ENCODE results near the gene CDH4.

The CDH4 gene

DNA sequence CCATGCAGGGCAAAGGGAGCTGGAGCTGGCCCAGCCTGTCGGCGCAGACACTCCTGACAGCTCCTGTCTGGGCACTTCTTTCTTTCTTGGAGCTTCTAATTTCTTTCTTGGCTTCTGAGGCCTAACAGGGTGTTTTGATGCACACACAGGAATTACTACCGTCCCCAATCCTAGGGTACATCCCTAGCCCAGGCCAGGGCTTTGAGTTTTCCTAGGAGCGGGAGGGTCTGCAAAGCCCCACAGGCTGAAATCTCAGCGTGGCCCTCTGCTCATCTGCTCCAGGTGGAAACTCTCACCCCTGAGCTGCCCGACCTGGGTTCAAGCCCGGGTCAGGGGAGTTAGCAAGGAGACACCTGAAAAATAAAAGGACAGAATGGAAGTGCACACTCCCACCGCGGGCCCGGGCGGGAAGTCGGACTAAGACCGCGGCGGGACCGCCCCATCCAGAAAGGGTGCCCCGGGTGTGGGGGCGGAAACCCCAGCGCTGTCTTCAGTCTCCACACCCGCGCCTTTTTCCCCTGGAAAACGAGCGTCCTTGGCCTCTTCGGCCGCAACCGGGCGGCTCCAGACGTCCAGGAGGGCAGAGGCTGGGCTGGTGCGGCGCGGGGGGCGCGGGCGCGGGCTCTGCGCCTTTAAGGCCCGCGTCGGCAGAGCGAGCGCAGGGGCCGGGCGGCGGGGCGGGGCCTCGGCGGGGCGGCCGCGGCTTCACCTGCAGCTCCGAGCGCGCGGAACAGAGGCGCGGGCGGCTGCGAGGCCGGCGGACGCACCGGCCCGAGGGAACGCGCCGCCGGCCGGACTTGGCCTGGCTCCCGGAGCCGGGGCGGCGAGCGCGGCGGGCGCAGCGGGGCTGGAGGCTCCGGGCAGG lies at the start of gene CDH4:
Gene CDH4 (plus strand): TSS at position 733 of the 865 bp plus-strand sequence.
- no peak for DNase-seq

DNA sequence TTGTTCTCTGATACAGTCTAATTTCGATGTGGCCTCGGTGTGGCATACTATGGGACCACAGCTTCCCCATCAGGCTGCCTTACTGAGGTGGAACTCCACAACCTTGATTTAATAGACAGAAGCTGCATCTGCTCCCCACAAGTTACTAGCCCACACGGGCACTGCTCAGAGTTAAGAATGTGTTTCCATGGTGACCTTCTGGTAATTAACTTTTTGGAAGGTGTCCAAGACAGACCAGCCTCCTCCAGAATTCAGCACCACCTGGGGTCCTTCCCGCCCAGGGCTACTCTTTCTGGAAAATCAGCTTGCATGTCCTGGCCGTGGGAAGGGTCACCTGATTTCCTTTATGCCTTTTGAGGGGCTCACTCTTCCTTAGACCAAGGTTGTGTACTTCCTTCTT lies 48.7 kb upstream of the CDH4 start:
- no peak for DNase-seq

DNA sequence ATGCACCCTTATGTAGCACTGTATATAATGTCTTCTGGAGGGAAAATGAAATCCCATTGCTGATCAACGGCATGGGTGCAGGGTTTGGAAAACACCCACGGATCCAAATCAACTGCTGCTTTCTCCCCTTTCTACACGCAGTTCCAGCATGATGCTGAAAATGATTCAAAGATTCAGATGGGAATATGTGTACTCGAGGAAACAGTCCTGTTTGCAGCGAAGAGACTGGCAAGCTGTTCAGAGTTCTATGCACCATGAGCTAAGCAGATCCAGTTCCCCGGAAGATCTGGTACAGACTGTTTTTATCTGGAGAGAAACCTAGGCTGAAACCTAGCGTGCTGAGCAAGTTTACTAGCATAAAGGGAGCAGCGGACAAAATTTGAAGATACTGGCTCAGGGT lies 47.9 kb upstream of the CDH4 start:
- DNase-seq = no peak

DNA sequence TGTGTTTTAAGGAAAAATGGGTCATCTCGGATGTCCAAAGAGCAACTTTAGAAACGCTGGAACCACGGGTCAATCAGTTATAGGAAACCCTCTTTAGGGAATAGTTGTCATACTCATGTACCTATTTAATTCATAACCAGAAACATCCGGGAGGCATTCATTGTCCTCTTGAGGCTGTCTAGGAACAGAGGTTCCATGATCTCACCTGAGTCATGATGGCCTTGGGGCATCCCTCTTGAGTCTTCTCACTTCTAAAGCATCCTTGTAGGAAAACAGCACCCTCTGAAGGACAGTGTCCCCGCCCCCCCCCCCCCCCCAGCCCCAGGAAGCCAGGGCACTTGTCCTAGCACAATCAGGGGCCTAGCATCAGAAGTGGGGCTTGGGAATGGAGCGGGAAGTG lies 46.3 kb upstream of the CDH4 start:
- DNase-seq = no peak

DNA sequence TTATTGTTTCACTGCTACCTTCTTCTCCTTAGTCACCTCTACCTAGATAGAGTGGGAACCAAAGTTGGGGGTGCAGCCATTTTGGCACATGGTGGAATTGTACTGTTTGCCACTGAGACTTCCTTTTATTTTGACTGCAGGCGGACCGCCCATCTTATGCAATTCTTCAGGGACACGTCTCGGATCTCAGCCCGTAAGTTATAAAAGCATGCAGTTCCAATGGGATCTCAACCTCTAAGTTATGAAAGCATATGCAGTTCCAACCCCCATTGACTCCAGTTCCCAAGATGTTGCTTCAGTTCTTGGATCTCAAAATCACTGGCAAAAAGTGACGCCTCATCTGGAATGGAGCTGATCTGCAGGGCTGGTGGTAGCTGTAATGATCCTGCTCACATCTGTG lies 41.2 kb upstream of the CDH4 start:
- no peak for DNase-seq

DNA sequence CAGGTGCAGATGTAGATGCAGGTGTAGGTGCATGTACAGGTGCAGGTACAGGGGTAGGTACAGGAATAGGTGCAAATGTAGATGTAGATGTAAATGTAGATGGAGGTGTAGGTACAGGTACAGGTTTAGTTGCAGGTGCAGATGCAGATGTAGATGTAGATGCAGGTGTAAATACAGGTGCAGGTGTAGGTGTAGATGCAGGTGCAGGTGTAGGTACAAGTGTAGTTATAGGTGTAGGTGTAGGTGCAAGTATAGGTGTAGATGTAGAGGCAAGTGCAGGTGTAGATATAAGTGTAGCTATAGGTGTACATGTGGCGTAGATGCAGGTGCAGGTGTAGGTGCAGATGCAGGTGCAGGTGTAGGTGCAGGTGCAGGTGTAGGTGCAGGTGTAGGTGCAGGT lies 34.2 kb upstream of the CDH4 start:
- DNase-seq = no peak

DNA sequence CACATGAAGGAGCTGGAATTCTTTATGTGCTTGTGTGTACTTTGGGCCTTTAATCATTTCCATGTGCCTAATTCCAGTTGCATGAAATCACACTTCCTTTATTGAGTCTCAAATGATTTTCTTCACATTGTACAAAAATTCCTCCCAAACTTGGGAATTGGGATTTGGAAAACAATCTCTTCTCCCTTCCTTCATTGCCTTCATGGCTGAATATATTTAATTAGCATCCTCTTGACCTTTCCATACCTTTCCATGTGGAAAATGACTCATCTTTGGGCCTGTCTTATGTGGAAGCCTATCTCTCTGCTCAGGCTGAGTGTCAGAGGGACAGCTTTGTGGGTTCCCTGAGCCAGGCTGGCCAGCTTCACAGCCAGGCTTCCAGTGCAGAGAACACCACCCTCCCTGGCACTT lies 33.0 kb upstream of the CDH4 start:
- DNase-seq = no peak

DNA sequence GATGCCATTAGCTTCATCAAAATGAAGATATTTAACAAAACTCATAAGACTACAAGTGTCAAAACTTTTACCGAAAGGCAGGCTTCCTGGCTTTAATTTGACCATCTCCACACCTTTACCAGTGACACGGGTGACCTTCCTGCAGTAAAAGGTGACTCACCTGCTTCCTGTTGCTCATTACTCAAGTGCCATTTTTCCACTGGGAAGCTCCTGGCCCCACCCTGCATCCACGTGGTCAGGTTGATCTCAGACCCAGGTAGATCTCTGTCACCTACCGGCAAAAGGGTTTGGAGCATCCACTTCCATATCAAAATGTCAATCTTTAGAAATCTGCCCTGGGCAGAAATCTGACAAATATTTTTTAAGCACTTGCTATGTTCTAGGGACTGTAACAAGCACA lies 31.9 kb upstream of the CDH4 start:
- no peak for DNase-seq

DNA sequence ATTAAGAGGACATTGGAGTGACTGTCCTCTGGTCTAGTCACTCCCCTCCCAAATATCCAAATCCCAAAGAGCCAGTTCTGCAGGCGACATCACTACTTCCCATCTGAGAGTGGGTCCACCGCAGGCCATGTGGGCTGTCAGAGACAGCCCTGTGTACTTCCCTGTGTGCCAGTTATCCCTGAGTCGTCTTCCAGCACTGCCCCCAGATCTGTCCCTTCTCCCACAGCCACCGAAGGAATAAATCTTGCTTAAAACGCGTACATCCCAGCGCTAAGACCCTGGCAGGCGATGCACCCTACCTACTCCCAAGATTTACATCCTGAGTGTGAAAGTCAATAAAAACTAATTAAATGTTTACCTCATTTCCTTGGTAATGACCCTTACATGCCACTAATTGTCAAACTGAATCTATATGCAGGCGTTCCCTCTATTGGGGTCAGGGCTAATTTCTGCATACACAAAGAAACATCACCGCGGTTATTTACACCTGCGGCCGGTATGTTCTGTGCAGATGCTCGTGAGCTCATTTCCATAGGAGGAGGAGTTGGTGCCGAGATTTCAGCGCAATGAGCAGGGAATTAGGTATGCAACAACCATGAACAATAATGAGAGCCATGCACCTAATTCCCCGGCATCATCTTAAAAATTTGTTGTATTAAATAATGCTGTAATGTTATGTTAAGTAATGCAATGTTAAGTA lies 31.3 kb upstream of the CDH4 start:
- no peak for DNase-seq

DNA sequence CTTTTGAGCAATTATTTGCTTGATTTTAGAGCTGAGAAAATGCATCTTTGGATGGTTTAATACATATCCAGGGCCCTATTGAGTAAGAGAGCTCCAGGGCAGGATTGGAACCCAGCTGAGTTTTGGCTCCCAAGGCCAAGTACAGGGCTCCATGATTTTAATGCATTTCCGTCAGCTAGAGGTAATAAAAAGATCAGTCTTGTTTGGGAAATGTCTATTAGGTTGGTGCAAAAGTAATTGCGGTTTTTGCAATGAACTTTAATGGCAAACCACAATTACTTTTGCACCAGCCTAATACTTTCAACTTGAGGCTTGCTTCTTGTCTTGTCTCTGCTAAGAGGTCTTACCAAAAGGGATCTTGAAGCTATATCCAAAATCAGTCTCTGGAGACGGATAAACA lies 29.4 kb upstream of the CDH4 start:
- no peak for DNase-seq

DNA sequence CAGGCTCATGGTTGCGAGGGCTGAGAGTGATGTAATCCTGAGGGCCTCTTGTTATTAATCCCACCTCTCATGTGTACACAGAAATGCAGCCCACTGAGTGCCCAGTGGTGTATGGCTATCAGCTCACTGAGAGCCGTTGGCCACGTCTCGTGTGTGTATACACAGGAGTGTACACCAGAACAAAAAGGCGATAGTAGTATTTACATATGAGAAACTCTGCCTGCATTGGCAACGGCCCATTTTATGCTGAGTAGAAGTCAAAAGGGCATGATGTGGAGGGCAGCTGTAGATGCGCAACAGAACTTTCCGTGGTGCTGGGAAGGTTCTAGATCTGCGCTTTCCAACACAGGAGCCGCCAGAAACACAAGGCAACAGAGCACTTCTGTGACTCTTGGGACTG lies 28.9 kb upstream of the CDH4 start:
- no peak for DNase-seq

DNA sequence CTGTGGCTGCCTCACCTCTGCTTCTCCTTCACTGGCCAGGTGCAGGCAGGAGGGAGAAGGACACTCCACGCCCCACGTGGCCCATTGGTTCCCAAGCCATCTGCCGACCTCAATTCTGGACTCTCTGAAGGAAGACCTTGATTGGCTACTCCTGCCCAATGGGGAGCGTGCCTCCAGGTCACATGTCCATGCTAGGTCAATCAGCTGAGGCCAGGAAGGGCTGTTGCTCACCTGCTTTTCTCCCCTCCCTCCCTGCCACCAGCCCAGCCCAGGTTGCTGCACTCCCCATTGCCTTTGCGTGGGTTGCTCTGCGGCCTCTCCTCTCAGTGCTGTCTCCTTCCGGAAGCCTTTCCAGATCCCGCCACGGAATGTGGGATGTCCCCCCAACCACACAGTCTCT lies 21.9 kb upstream of the CDH4 start:
- DNase-seq = no peak

DNA sequence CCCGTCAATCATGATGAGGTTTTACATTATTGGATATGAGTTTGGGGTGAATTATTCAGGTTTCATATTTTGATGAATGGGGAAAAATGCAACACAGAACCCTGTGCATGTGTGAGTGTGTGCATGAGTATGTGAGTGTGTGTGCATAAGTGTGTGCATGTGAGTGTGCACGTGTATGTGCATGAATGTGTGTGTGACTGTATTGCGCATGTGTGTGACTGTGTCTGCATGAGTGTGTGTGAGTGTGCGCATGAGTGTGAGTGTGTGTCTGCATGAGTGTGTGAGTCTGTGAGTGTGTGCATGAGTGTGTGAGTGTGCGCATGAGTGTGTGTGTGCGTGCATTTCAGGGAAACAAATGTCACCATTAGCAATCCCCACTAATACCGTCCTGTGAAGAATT lies 18.5 kb upstream of the CDH4 start:
- DNase-seq = no peak

DNA sequence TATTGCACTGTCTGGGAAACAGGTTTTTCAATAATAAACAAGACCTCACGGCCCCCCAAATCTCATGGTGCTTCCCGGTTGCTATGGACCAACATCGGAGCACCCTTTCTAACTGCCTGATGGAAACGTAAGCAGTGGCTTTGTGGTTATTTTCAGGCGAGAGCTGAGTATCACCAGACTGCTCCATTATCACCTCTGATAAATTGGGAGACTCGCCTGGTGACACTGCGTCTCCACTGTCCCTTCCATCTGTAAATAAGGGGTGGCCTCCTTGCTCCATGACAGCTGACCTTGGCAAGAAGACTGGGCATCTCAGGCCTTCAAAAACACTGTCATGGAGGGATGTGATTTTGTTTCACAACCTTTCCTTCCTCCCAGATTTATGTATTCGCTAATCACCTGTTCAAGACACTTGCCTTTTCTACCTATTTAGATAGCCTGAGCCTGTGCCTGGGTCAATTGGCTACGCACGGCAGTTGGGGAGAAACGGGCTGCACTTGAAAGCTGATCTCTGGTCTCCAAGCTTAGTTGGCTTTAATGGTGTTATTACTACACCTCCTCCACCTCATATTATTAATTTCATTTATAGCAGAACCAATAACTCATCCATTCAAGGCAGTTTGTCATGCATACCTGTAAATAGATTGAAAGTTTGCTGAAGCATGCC lies 17.7 kb upstream of the CDH4 start:
- no peak for DNase-seq

DNA sequence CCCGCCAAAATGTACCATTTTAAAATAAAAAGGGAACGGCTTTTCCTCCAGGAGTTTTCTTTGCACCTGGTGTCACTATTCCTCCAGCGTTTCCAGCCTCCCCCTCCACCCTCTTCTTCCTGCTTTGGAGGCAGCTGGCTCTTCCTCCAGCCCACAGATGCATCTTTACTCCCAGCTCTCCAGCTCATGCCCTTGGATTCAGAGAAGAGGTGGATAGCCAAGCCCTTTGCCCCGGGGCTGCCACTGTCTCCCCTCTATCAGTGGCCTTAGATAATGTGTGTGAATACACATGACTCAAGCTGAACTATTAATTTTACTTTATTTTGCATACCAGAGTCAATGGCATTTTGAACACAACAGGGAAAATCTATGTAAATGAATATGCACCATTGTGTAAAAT lies 15.3 kb upstream of the CDH4 start:
- no peak for DNase-seq

DNA sequence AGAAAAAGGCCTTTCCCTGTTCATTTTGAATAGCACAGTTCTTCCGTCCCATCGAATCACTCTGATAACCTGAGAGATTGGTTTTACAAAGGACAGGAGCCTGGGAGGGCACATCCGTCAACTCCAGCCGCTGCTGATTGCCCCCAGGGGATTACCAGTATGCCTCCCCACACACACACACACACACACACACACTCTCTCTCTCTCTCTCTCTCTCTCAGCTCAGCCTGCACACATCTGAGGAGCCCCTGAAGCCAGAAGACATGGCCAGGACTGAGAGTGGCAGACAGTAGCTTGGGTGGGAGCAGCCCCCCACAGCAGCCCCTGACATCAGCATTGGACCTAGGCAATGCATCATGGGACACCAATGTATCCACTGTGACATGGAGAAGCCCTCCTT lies 13.2 kb upstream of the CDH4 start:
- no peak for DNase-seq

DNA sequence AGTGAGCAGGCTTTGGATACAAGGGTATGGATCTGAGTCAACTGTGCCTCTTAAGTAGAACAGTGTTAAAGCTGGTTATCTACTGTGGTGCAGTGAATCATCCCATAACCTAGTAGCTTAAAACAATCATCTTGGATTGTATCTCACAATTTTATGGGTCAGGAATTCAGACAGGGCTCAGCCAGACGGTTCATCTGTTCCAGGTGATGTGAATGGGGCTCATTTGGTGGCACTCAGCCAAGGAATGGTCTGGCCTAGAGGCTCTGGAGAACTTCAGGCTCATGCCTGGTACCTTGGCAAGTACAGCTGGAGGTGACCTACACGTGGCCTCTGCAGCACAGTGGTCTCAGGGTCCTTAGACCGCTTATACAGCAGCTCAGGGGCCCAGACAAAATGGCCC lies 11.2 kb upstream of the CDH4 start:
- no peak for DNase-seq

DNA sequence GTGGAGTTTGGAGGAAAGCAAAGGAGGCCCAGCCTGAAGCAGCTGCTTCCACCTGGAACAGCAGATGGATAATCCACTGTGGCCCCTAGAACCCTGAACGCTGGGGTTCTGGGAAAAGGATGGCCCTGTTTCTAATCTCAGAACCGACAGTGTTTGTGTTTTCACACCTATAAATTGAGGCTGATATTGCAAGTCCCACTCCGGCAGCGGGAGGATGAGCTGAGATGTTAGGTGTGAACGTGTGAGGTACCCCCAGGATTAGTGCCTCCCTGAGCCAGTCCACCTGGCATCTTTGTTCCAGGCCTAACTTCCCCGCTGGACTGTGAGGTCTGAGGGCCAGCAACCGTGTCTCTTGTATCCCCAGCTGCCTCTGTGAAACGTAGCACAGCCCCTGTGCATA lies 7.8 kb upstream of the CDH4 start:
- DNase-seq = no peak

DNA sequence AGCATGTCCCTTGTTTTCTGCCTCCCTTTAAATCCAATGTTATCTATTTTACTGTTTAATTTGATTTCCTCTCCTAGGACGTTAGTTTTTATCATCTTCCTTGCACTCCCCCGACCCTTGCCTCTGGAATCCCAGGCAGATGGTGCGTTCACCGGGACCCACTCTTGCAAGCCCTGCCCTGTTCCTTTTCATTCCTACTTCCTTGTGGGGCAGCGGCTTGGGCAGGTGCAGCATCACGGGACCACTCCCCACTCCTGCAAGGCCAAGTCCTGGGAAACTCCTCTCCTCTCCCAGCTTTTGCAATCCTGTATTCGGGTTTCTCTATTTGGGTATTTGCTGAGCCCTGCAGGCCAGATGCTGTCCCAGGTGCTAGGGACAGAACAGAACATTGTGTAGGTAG lies 5.8 kb upstream of the CDH4 start:
- DNase-seq = no peak

DNA sequence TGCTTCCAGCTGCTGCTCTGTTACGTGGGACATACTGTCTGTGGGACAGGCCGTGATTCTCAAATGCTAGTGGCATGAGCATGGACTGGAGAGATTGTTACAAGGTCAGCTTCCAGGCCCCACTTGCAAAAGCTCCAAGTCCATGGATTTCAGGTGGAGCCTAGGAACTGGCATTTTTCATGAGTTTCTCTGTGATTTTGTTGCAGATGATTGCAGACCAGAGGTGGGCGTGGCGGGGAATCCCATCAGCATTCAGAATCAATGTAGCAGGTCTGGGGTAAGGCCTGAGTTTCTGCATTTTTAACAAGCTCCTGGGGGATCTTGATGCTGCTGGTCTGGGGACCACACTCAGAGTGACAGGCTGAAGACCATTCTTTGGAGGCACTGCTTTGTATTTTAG lies 2.4 kb upstream of the CDH4 start:
- no peak for DNase-seq

DNA sequence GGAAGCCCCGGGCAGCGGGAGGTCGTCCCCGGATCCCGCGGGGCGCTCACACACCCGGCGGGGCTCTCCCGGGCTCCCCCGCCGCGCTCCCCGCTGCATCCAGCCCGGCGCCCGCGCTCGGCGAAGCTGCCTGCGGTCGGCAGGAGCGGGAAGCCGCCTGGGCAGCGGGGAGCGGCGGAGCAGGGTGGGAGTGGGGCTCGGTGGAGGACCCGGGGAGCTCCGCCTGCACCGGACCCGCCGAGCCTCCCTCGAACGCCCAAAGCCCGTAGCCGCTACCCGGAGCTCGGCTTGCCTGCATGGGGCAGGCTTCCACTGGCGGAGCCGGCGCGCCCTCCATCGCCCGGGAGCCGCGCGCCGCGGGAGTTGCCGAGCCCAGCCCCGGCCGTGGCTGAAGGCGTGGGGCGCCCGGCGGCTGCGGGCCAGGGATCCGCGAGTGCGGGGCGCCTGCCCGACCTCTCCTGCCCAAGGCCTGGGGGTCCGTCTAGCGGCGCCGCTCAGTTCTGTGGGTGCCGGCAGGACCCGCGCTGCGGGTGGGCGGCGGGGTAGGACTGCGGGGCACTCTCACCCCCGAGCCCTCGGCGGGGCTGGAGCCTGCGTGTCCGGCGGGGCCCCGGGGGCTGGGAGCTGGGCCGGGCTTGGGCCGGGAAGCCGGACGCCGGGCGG lies 671 bp downstream of the CDH4 start:
- no peak for DNase-seq

DNA sequence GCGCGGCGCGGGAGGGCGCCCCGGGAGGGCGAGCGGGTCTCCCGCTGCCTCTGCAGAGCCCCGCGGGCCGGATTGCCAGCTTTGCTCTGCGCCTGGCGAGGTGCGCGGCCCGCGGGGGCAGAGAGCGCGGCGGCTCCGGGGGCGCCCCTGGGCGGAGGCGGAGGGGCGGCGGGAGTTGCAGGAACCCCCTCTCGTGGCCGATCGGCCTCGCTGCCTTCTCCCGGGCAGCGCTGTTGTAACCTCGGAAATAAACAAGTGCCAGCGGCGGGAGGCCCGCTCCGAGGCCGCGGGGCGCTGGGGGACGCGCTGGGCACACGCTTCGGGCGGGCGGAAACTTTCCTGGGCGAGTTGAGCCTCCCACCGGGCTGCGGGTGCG lies 1.2 kb downstream of the CDH4 start:
- DNase-seq = no peak

DNA sequence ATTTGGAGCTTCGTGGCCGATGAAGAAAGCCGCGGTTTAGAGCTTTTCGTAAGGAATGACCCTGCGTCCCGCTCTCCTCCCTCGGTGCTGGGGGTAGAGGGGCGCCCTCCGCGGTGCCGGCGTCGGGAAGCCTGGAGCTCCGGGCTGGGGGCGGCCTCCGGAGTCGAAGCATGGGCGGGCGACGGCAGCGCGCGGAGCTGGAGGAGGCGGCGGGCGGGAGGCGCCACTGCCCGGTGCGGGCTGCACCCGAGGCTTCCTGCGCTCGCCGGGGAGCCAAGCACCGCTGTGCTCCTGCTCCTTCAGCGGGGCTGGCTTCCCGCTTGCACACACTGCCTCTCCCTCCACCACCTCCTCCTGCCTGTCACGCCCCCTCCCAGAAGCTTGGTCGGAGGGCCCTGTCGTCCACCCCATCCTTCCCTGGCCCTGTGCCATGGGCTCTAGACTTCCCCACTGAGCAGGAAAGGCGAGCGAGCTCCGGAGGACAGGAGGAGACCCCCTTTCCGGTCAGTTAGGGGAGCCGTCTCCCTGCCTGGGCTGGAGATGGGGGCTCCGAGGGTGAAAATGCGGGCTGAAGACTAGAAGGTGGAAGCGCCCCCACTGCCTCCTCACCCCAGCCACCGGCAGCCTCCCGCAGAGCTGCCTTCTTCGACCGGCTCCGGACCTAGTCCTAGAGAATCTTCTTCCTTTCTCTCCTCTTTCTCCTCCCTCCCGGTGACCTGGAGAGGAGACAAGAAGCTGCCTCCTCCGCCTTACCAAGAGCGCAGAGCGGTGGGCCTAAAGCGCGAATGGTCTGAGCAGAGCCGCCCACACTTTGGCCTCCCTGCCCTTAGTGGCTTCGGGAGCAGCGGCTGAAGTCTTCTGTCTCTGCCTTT lies 1.8 kb downstream of the CDH4 start:
- DNase-seq = no peak
